SH-SY5Y (cell line): ENCODE measurements around the gene FGF2.

Experiments
- GATA2 ChIP-seq: IDR thresholded peaks from 2 replicates; pipeline ENCODE4 v1.6.1; 2011; ENCODE audit warnings: mild to moderate bottlenecking, low read depth, low read length
- GATA3 ChIP-seq: IDR thresholded peaks from 2 replicates; pipeline ENCODE4 v1.6.1; 2011; ENCODE audit warnings: low read depth, mild to moderate bottlenecking, low read length, moderate library complexity

Gene FGF2

DNA sequence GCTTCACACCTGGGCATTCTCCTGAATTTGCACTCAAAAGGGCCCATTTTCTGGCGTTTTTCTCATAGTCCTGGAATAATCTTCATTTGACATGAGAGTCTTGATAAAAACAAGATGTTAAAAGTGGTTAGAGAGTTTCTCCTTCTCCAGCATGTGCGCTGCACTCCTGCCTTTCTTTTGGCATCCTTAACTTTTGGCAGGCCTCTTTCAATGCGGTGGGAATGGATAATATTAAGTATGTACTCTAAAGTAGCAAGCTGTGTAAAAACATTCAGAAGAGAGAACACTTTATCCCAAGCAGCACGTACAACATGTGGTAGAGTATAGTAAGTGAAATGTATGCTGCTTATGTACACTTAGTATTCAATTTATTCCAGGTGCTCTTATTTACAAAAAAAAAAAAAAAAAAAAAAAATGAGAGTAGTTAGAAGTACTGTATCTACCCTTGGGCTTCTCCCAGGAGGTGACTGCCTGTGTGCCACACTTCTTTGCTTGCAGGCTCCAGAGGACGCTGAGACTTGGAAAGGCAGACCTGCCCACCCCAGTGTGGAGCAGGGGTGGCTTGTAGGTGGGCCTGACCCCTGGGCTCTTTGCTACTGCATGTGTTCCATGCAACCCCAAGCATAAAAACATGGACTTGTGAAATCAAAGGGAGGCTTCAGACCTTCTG is 3.9 kb downstream of the FGF2 start:
- TF ChIP-seq GATA2, result no peak

- TF ChIP-seq GATA3 (no peak), GATA2 (no peak)
Observed at GRCh38 chr4:122831515-122832196, 5.0 kb downstream of the FGF2 start.

DNA sequence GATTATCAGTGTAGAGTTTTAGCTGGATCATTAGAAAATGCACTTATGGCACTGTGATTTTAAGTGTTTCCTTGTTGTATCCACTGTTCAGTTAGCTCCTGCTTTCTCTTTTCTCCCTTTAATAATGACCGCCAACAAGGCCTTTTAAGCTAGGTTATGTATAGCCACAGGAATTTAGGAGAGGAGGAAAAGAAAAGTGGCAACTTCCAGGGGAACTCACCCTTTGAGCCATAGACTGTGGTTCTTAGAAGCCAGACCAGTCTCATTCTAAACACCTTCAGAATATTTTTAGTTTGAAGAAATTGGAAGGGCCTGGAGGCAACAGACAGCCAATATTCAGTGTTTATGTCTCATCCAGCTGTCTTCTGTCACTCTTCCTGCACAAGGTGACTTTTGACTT is 6.1 kb downstream of the FGF2 start:
- TF ChIP-seq GATA3 (no peak), GATA2 (no peak)

- TF ChIP-seq GATA2 (no peak), GATA3 (no peak)
Observed at GRCh38 chr4:122833999-122834398, 7.4 kb downstream of the FGF2 start.

DNA sequence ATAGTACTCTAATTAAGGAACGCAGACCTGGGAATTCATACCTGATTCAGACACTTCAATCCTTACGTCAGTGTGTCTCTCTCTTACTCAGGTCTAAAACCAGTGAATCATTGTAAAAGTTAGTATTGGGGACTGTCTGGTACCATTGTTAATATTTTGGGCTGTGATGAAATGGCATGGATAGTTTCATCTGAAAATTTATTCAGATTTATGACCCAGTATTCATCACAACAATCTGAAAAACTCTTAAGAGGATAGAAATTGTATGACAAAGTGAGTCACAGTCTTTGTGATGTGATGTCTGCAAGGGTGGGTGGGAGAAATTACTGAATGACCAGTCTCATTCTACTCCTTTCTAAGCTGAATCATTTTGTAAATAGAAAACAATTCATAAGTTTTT is 10.3 kb downstream of the FGF2 start:
- no peak for TF ChIP-seq GATA3
- TF ChIP-seq GATA2, result no peak

GRCh38 chr4:122838034-122838433 is 11.4 kb downstream of the FGF2 start:
- TF ChIP-seq GATA3 (no peak), GATA2 (no peak)

DNA sequence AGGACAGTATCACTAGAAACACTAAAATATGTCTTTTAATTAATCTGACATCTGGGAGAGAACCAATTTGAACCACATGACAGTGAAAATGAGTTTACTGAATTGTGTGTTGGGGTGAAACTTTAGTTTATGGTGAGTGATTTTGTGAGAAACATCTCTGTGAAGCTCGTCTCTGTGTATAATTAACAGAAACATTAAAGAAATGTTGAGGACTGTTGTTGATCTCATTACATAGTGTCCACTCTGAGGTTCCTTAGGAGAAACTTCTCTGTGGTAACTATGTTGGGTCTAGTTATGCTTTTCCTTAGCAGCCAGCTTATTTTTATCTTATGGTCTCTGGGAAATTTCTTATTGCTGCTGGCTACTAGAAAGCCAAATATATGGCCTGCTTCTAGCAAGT is 15.8 kb downstream of the FGF2 start:
- TF ChIP-seq GATA2 (no peak), GATA3 (no peak)

GRCh38 chr4:122842984-122843531 is 16.4 kb downstream of the FGF2 start:
- TF ChIP-seq GATA3 (no peak), GATA2 (peak; percentile 59; the same call in 1 of the 2 replicates)

DNA sequence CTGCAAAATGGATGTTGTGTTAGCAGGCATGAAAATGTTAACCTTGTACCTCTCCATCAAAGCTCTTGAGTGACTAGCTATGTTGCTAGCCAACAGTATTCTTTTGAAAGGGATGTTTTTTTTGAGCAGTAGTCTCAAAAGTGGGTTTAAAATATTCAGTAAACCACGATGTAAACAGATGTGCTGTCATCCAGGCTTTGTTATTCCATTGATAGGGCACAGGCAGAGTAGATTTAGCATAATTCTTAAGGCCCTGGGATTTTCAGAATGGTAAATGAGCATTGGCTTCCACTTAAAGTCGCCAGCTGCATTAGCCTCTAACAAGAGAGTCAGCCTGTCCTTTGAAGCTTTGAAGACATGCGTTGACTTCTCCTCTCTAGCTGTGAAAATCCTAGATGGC is 18.4 kb downstream of the FGF2 start:
- TF ChIP-seq GATA3 (no peak), GATA2 (no peak)

- no peak for TF ChIP-seq GATA2
- TF ChIP-seq GATA3, result no peak
Observed at GRCh38 chr4:122845760-122846159, 19.1 kb downstream of the FGF2 start.

DNA sequence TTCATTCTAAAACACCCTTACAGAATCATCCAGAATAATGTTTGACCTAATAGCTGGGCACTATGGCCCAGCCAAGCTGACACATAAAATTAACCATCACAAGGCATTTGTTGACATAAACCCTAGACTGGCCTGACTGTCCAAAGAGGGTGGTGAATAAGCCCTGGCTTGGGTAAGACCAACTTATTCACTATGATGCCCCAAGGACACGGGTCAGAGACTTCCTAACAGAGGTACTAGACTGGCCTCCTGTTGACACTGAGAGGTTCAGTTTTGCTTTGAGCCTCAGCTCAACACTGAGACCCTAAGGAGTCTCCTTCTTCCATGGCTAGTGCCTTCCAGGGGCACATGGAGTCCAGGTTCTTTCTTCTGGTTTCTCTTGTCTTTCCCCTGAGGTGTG is 21.3 kb downstream of the FGF2 start:
- TF ChIP-seq GATA3 (no peak), GATA2 (no peak)

DNA sequence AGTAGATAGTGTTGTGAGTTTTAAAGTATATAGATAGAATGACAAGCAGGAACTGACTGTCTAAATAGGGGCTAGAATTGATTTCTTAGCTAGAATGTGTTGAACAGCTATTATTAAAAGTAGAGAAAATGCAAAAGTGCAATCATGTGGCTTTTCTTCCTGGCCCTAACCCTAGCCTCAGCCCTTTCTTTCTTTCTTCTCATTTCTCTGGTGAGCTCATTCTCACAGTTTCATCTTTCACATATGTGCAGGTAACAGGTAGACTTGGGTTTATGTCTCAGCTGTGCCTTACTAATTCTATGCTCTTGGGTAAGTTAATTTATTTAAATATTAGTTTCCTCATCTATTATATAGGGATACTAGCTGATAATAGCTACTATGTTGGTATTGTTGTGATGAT is 24.9 kb downstream of the FGF2 start:
- TF ChIP-seq GATA2 (no peak), GATA3 (no peak)

DNA sequence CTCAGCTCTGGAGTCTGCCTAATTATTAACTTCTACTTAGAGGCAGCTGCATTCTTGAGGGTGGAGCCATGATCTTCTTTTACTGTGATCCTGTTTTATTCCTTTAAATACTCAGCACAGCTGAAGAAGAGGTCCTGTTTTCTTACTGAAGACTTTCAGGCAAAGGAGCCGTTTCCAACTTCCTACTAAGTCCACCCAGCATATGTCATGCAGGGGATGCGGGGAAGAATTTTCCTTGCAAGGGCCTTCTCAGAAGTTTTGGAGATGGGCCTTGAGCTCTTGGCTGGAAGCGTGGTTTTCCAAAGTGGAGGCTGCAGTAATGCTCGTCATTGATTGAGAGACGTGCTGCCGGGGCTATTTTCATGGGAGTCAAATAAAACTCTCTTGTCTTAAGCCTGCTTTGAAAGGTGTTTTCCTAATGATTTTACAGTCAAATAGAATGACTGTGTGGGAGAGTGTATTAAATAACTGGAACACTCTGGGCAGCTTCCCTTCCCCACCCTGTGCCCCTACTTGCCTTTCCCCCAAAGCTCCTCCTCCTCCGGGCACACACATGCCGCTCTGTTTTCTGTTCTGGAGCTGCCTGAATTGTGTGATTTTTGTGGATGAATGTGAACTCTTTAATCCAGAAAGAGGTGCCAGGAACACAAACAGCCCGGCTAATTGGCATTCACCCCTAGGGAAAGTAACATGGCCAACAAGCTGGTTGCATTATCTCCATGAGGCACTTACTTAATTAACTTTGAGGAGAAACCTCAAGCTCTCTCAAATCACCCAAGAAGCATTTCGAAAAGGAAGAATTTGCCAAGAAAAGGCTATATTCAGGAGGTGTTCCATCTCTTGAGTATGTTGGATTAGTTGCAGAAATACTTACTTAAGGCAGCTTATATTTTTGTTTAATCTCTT is 28.1 kb downstream of the FGF2 start:
- TF ChIP-seq GATA2 (no peak), GATA3 (no peak)

GRCh38 chr4:122855353-122855890 is 28.8 kb downstream of the FGF2 start:
- TF ChIP-seq GATA2 (no peak), GATA3 (no peak)

GRCh38 chr4:122857160-122857559 is 30.5 kb downstream of the FGF2 start:
- TF ChIP-seq GATA2, result no peak
- no peak for TF ChIP-seq GATA3
